SK-N-SH treated with all-trans-retinoic acid at 6 μM for 48 hours (cell line): ENCODE data around the gene HS3ST3B1.

Source experiments
- ATAC-seq: fragments of 200-7000 bp; cut with Tn5 transposase; 3 replicates; pipeline ENCODE4 v1.9.1; 2020; ENCODE audit warnings: mild to moderate bottlenecking, moderate library complexity
- ARNTL ChIP-seq: fragments of 450-650 bp; formaldehyde crosslinking; IDR thresholded peaks from 2 replicates; pipeline ENCODE4 v1.5.0; 2020; ENCODE audit warnings: low read depth, mild to moderate bottlenecking, moderate library complexity, borderline replicate concordance
- BACH2 ChIP-seq: fragments of 250-450 bp; sonication (Bioruptor Pico); IDR thresholded peaks from 2 replicates; pipeline ENCODE4 v1.9.0; 2021; ENCODE audit warnings: mild to moderate bottlenecking, borderline replicate concordance
- CREB5 ChIP-seq: fragments of 250-450 bp; sonication (Bioruptor Pico); IDR thresholded peaks from 2 replicates; pipeline ENCODE4 v1.5.1; 2020; ENCODE audit warnings: low read depth, mild to moderate bottlenecking, moderate library complexity
- ESRRG ChIP-seq: fragments of 250-450 bp; sonication (Bioruptor Pico); IDR thresholded peaks from 2 replicates; pipeline ENCODE4 v1.6.1; 2021; ENCODE audit warnings: mild to moderate bottlenecking
- GLIS3 ChIP-seq: fragments of 250-450 bp; sonication (Bioruptor Pico); IDR thresholded peaks from 2 replicates; pipeline ENCODE4 v1.5.0; 2020; ENCODE audit warnings: mild to moderate bottlenecking, moderate library complexity
- ISL1 ChIP-seq: fragments of 250-450 bp; sonication (Bioruptor Pico); IDR thresholded peaks from 2 replicates; pipeline ENCODE4 v2.1.2; 2022; ENCODE audit warnings: mild to moderate bottlenecking, moderate library complexity
- OSR1 ChIP-seq: fragments of 250-450 bp; sonication (Bioruptor Pico); IDR thresholded peaks from 2 replicates; pipeline ENCODE4 v1.8.0; 2022; ENCODE audit warnings: moderate library complexity, mild to moderate bottlenecking, inconsistent platforms
- SNAI2 ChIP-seq: fragments of 250-450 bp; sonication (Bioruptor Pico); IDR thresholded peaks from 2 replicates; pipeline ENCODE4 v1.5.0; 2020; ENCODE audit warnings: mild to moderate bottlenecking, moderate library complexity
- TCF4 ChIP-seq: fragments of 250-450 bp; sonication (Bioruptor Pico); IDR thresholded peaks from 2 replicates; pipeline ENCODE4 v1.8.0; 2021; ENCODE audit warnings: mild to moderate bottlenecking, moderate library complexity, borderline replicate concordance
- TOX ChIP-seq: fragments of 250-450 bp; sonication (Bioruptor Pico); IDR thresholded peaks from 2 replicates; pipeline ENCODE4 v1.8.0; 2021; ENCODE audit warnings: mild to moderate bottlenecking, moderate library complexity, borderline replicate concordance
- ZC3H10 ChIP-seq: fragments of 250-450 bp; sonication (Bioruptor Pico); IDR thresholded peaks from 2 replicates; pipeline ENCODE4 v1.5.1; 2021; ENCODE audit warnings: mild to moderate bottlenecking, moderate library complexity
- ZFP3 ChIP-seq: fragments of 250-450 bp; sonication (Bioruptor Pico); IDR thresholded peaks from 2 replicates; pipeline ENCODE4 v1.5.0; 2020; ENCODE audit warnings: mild to moderate bottlenecking, moderate library complexity
- ZNF565 ChIP-seq: fragments of 450-650 bp; formaldehyde crosslinking; conservative IDR thresholded peaks from 2 replicates; pipeline ENCODE4 v1.5.0; 2020; ENCODE audit warnings: low read depth, mild to moderate bottlenecking, moderate library complexity
- ZNF70 ChIP-seq: fragments of 450-650 bp; formaldehyde crosslinking; IDR thresholded peaks from 2 replicates; pipeline ENCODE4 v1.5.0; 2020; ENCODE audit warnings: mild to moderate bottlenecking, moderate library complexity
- TF ChIP-seq, protein P1 (sequence below): fragments of 250-450 bp; sonication (Bioruptor Pico); IDR thresholded peaks from 2 replicates; pipeline ENCODE4 v1.8.0; 2021; ENCODE audit warnings: low read depth, mild to moderate bottlenecking, moderate library complexity, borderline replicate concordance
- TF ChIP-seq, protein P2 (sequence below): fragments of 250-450 bp; sonication (Bioruptor Pico); IDR thresholded peaks from 2 replicates; pipeline ENCODE4 v1.8.0; 2020; ENCODE audit warnings: mild to moderate bottlenecking, moderate library complexity, borderline replicate concordance
- TF ChIP-seq, protein P3 (sequence below): fragments of 250-450 bp; sonication (Bioruptor Pico); IDR thresholded peaks from 2 replicates; pipeline ENCODE4 v1.5.0; 2020; ENCODE audit warnings: mild to moderate bottlenecking, moderate library complexity

The HS3ST3B1 gene

GRCh38 chr17:14281530-14281929 is 19.4 kb upstream of the HS3ST3B1 start:
- no peak for ATAC-seq
- TF ChIP-seq, protein P1, sequence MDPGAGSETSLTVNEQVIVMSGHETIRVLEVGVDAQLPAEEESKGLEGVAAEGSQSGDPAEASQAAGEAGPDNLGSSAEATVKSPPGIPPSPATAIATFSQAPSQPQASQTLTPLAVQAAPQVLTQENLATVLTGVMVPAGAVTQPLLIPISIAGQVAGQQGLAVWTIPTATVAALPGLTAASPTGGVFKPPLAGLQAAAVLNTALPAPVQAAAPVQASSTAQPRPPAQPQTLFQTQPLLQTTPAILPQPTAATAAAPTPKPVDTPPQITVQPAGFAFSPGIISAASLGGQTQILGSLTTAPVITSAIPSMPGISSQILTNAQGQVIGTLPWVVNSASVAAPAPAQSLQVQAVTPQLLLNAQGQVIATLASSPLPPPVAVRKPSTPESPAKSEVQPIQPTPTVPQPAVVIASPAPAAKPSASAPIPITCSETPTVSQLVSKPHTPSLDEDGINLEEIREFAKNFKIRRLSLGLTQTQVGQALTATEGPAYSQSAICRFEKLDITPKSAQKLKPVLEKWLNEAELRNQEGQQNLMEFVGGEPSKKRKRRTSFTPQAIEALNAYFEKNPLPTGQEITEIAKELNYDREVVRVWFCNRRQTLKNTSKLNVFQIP (CRISPR knock-in tag): no peak
- no peak for TF ChIP-seq TOX
- no peak for TF ChIP-seq ZFP3 (CRISPR knock-in tag)
- TF ChIP-seq ARNTL: no peak
- TF ChIP-seq CREB5 (CRISPR knock-in tag): no peak
- no peak for TF ChIP-seq ZNF70 (CRISPR knock-in tag)
- TF ChIP-seq, protein P2, sequence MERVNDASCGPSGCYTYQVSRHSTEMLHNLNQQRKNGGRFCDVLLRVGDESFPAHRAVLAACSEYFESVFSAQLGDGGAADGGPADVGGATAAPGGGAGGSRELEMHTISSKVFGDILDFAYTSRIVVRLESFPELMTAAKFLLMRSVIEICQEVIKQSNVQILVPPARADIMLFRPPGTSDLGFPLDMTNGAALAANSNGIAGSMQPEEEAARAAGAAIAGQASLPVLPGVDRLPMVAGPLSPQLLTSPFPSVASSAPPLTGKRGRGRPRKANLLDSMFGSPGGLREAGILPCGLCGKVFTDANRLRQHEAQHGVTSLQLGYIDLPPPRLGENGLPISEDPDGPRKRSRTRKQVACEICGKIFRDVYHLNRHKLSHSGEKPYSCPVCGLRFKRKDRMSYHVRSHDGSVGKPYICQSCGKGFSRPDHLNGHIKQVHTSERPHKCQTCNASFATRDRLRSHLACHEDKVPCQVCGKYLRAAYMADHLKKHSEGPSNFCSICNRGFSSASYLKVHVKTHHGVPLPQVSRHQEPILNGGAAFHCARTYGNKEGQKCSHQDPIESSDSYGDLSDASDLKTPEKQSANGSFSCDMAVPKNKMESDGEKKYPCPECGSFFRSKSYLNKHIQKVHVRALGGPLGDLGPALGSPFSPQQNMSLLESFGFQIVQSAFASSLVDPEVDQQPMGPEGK (CRISPR knock-in tag): no peak
- TF ChIP-seq TCF4 (CRISPR knock-in tag): no peak
- no peak for TF ChIP-seq SNAI2 (CRISPR knock-in tag)

DNA sequence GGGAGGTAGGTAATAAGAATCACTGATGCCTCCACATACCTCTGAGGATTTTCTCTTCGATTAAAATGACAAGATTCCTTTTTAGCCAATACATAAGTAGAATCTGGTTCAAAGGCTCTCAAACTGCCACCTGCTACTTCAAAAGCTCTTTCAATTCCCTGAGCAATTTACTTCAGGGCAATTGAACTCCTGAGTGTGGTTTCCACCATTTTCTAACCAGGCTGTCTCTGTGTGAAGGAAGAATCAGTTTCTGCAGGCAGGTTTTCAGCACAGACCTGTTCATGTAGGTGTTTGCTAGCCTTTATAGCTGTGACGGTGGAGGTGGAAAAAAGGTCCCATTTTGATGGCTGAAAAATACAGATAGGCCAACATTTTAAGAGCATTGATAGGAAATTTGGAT is 18.2 kb upstream of the HS3ST3B1 start:
- no peak for ATAC-seq
- TF ChIP-seq, protein P1 (CRISPR knock-in tag): no peak
- no peak for TF ChIP-seq ESRRG (CRISPR knock-in tag)

DNA sequence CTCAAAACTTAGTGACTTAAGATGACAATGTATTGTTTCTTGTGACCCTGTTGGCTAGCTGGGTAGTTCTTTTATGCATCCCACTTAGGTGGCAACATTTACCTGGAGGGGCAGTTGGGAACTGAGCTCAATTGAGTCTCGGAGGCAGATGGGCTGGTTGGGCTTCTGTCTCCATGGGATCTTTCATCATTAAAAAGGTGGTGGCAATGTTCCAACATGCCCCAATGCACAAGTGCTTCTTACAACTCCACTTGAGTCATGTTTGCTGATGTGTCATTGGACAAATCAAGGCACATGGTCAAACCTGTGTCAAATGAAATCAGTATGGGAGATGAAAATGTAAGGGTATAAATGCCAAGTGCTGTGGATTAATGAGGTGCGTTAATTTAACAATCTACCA is 11.7 kb upstream of the HS3ST3B1 start:
- no peak for ATAC-seq

DNA sequence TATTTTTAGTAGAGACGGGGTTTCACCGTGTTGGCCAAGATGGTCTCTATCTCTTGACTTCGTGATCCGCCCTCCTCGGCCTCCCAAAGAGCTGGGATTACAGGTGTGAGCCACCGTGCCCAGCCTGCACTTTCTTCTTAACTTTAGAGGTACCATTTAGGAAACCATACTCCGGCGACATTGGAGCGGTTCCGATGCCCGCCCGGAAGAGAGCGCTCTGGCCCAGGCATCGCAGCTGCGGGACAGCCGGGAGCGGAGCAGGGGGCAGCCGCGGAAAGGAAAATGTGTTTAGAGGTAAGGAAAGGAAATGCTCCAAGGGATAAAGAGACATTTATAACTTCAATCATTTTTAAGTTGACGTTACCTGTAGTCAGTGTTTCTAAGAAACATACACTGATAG is 6.0 kb upstream of the HS3ST3B1 start:
- no peak for TF ChIP-seq OSR1 (CRISPR knock-in tag)
- no peak for ATAC-seq

More for the DNA sequence above, 11.7 kb upstream of the HS3ST3B1 start:
- TF ChIP-seq ARNTL (no peak), OSR1 (CRISPR knock-in tag) (no peak)
- TF ChIP-seq, protein P3, sequence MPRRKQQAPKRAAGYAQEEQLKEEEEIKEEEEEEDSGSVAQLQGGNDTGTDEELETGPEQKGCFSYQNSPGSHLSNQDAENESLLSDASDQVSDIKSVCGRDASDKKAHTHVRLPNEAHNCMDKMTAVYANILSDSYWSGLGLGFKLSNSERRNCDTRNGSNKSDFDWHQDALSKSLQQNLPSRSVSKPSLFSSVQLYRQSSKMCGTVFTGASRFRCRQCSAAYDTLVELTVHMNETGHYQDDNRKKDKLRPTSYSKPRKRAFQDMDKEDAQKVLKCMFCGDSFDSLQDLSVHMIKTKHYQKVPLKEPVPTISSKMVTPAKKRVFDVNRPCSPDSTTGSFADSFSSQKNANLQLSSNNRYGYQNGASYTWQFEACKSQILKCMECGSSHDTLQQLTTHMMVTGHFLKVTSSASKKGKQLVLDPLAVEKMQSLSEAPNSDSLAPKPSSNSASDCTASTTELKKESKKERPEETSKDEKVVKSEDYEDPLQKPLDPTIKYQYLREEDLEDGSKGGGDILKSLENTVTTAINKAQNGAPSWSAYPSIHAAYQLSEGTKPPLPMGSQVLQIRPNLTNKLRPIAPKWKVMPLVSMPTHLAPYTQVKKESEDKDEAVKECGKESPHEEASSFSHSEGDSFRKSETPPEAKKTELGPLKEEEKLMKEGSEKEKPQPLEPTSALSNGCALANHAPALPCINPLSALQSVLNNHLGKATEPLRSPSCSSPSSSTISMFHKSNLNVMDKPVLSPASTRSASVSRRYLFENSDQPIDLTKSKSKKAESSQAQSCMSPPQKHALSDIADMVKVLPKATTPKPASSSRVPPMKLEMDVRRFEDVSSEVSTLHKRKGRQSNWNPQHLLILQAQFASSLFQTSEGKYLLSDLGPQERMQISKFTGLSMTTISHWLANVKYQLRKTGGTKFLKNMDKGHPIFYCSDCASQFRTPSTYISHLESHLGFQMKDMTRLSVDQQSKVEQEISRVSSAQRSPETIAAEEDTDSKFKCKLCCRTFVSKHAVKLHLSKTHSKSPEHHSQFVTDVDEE (CRISPR knock-in tag): no peak

GRCh38 chr17:14295676-14296075 is 5.2 kb upstream of the HS3ST3B1 start:
- ATAC-seq: no peak
- TF ChIP-seq, protein P1 (CRISPR knock-in tag): no peak
- TF ChIP-seq GLIS3: no peak
- no peak for TF ChIP-seq SNAI2 (CRISPR knock-in tag)
- no peak for TF ChIP-seq CREB5 (CRISPR knock-in tag)
- no peak for TF ChIP-seq OSR1 (CRISPR knock-in tag)
- TF ChIP-seq ZC3H10 (CRISPR knock-in tag): no peak
- TF ChIP-seq TCF4 (CRISPR knock-in tag): no peak
- no peak for TF ChIP-seq ESRRG (CRISPR knock-in tag)
- TF ChIP-seq ISL1 (CRISPR knock-in tag): no peak
- TF ChIP-seq, protein P2 (CRISPR knock-in tag): no peak
- no peak for TF ChIP-seq ZFP3 (CRISPR knock-in tag)
- TF ChIP-seq BACH2 (CRISPR knock-in tag): no peak
- TF ChIP-seq ZNF565 (CRISPR knock-in tag): no peak
